HL-60 (cell line): ENCODE results near the gene ZNF184.
A peak's percentile ranks its signal among the peaks of the same experiment; 100 is the strongest.

ENCODE experiments used
- DNase-seq, 2 experiments: peaks; one replicate each; pipeline ENCODE4 v3.0.0-alpha.2; 2010 to 2020; ENCODE audit warnings: low read depth in 1 of 2, low spot score in 1 of 2
- H3K27ac ChIP-seq: fragments of 250-450 bp; sonication (Bioruptor Pico); replicated peaks from 2 replicates; pipeline ENCODE4 v1.5.1; 2020; ENCODE audit warnings: mild to moderate bottlenecking, moderate library complexity
- H3K27me3 ChIP-seq: fragments of 250-450 bp; sonication (Bioruptor Pico); 2 replicates; pipeline ENCODE4 v1.5.1; 2021; ENCODE audit warnings: mild to moderate bottlenecking, moderate library complexity; ENCODE audit not compliant: insufficient read depth, poor library complexity, severe bottlenecking
- H3K4me3 ChIP-seq: replicated peaks from 2 replicates; pipeline ENCODE4 v1.5.1; 2011; ENCODE audit warnings: mild to moderate bottlenecking, control low read depth, low read length; ENCODE audit not compliant: insufficient read depth
- CTCF ChIP-seq: IDR thresholded peaks from one replicate; pipeline ENCODE4 v1.5.1; 2011; ENCODE audit warnings: low read length, control low read depth, inconsistent platforms; ENCODE audit not compliant: insufficient read depth
- GABPA ChIP-seq: IDR thresholded peaks from 2 replicates; pipeline ENCODE4 v1.6.1; 2012; ENCODE audit warnings: low read depth
- POLR2AphosphoS5 ChIP-seq: IDR thresholded peaks from 2 replicates; pipeline ENCODE4 v1.6.1; 2012; ENCODE audit warnings: low read depth
- SPI1 ChIP-seq: IDR thresholded peaks from 2 replicates; pipeline ENCODE4 v1.6.1; 2012; ENCODE audit warnings: low read depth, mild to moderate bottlenecking, borderline replicate concordance
- long read RNA-seq: library from polyadenylated mRNA; unstranded; transcript quantifications from one replicate; pipeline ENCODE4 v2.0.0, GENCODE V29; 2020
- TF ChIP-seq, protein P1 (sequence below): IDR thresholded peaks from 2 replicates; pipeline ENCODE4 v1.6.1; 2012; ENCODE audit warnings: low read depth; ENCODE audit not compliant: insufficient replicate concordance

Gene ZNF184
- long read RNA-seq, transcript ZNF184-202 (6 exons, 2,899 nt), result minor isoform, 17 of 171 reads
- long read RNA-seq, transcript ZNF184-201 (6 exons, 3,101 nt), result major isoform, 26 of 171 reads
- long read RNA-seq, partial matches to known transcripts, result 73 of 171 reads
- long read RNA-seq, other reads (novel, unspliced or antisense), result 55 of 171 reads

GRCh38 chr6:27472617-27473400 lies at the start of gene ZNF184:
Gene ZNF184, minus strand, starts transcription at chr6:27473105. Its CDS starts 811 bp downstream, at chr6:27472294.
- Histone ChIP-seq H3K27me3 (no peaks in the 10 kb centered on the region), H3K4me3 (peak within 1 kb of the TSS; percentile 70), H3K27ac (peak within 1 kb of the TSS; percentile 88)
- peak; percentile 74 for TF ChIP-seq GABPA
- TF ChIP-seq, protein P1, sequence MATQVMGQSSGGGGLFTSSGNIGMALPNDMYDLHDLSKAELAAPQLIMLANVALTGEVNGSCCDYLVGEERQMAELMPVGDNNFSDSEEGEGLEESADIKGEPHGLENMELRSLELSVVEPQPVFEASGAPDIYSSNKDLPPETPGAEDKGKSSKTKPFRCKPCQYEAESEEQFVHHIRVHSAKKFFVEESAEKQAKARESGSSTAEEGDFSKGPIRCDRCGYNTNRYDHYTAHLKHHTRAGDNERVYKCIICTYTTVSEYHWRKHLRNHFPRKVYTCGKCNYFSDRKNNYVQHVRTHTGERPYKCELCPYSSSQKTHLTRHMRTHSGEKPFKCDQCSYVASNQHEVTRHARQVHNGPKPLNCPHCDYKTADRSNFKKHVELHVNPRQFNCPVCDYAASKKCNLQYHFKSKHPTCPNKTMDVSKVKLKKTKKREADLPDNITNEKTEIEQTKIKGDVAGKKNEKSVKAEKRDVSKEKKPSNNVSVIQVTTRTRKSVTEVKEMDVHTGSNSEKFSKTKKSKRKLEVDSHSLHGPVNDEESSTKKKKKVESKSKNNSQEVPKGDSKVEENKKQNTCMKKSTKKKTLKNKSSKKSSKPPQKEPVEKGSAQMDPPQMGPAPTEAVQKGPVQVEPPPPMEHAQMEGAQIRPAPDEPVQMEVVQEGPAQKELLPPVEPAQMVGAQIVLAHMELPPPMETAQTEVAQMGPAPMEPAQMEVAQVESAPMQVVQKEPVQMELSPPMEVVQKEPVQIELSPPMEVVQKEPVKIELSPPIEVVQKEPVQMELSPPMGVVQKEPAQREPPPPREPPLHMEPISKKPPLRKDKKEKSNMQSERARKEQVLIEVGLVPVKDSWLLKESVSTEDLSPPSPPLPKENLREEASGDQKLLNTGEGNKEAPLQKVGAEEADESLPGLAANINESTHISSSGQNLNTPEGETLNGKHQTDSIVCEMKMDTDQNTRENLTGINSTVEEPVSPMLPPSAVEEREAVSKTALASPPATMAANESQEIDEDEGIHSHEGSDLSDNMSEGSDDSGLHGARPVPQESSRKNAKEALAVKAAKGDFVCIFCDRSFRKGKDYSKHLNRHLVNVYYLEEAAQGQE, result peak; percentile 46
- no peak for TF ChIP-seq CTCF
- peak; percentile 29; the same call in 1 of the 2 replicates for TF ChIP-seq SPI1
- TF ChIP-seq POLR2AphosphoS5, result peak; percentile 81
- peak; percentile 97 to 98 for DNase-seq

DNA sequence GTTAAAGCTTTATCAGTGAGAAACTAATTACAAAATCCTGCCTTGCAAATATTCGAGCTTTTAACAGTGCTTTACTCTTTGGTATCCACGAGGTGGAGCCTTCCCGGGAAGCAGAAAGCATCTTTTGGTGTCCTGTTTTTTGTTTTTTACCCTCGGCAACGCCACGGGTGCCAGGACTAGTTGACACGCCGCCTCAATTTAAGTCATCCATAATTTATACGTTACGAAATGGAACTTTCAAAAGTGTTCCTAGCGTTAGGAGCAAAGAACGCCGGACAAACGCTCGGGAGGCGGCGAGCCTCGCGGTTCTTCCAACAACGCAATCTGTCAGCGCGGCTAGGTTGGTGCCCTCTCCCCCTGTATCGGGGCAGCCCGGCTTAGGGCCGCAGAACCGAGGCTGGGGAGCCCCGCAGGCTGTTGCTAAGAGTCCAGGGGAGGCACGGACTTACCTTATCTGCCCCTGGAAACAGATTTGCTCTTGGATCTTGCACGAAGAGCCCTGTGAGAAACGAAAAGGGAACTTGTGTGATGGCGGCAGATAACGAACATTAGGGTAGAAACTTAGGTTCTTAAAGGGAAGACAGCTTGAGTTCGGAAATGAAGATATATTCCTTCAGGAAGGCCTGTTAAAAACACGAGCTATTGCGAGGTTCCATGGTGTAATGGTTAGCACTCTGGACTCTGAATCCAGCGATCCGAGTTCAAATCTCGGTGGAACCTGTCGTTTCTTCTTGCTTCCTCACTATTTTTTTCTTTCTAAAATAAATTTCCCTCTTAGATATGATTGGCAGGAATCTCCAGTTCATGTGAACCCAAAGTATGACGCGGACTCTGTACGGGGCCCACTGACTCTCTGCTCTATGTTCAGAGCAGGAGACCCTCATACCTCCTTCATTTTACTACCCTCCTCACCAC lies 46.2 kb upstream of the ZNF184 start:
- H3K27ac ChIP-seq, result peak overlapping the region; percentile 83
- peak; percentile 68 to 69 for DNase-seq
- H3K4me3 ChIP-seq, result peak overlapping the region; percentile 82
- H3K27me3 ChIP-seq, result no peaks in the 10 kb centered on the region
- TF ChIP-seq POLR2AphosphoS5 (no peak), SPI1 (no peak), GABPA (no peak), CTCF (no peak)
- TF ChIP-seq, protein P1, result no peak

DNA sequence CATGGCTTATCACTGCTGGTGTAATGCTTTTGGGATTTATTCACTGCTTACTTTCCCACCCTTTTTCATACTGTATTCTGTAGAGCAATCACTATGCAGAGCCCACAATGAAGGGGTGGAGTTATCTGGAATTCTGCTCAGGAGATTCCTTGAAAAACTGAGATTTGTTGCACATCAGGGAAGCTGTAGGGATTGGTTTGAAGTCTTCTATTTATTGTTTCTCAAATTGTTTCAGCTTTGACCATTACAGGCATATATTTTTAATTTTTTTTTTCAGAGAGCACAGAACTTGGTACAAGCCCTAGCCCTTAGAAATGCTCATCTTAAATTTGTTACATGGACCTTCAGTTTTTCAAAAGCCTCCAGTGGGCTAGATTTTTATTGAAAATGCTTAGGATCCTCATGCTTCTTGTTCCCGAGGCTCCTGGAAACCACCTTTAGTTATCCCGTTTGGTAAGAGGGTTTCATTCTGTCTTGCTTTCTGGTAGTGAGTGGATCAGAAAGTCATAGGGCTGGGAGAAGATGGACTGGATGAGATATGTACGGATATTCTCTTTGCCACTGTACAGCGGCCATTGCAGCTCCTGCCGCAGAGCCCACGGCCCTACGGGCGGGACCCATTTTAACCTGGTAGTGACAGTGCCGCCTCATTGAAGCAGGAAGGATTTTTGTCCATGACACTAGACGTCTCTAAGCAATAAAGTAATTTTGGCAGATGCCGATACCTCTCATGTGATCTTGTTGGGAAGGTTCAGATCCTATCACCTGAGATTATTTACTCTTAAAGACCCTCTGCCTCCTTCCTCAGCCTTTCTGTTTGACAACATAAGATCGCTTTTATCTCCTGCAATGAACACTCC lies 45.3 kb upstream of the ZNF184 start:
- Histone ChIP-seq H3K4me3 (peak overlapping the region; percentile 82), H3K27ac (peak overlapping the region; percentile 83), H3K27me3 (no peaks in the 10 kb centered on the region)
- TF ChIP-seq, protein P1, result no peak
- TF ChIP-seq CTCF (no peak), GABPA (no peak), POLR2AphosphoS5 (no peak), SPI1 (no peak)
- peak in 1 of 2 experiments; percentile 37 for DNase-seq
